GM12892 (cell line): Measurements from ENCODE around the gene SLC39A11.

ENCODE experiments used
- POLR2A ChIP-seq: IDR thresholded peaks from 2 replicates; pipeline ENCODE4 v1.6.1; 2011; ENCODE audit warnings: low read depth, low read length, control low read depth
- POLR2AphosphoS5 ChIP-seq: IDR thresholded peaks from 2 replicates; pipeline ENCODE4 v1.6.1; 2011; ENCODE audit warnings: low read depth, low read length, control low read depth
- TAF1 ChIP-seq: IDR thresholded peaks from 2 replicates; pipeline ENCODE4 v1.6.1; 2011; ENCODE audit warnings: low read depth, mild to moderate bottlenecking, control low read depth, low read length, borderline replicate concordance

DNA sequence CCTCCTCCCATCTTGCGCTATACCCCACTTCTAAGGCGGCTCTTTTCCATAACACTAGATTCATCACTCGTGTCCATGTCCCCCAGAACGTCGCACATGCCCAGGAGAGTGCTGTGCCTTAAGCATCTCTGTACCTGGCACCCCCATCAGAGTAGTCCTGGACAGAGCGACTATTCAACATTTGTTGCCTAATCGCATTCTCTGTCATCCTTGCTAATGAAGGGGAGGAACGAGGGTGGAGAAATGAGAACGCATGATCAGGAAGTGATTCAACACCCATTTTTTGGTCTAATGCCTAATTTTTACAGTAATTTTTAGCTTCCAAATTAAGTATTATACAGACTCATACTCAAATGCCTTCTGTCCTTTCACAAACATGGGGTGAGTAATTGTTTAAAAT, 53.2 kb downstream of the SLC39A11 start:
- TF ChIP-seq POLR2A (no peak), POLR2AphosphoS5 (no peak), TAF1 (no peak)
